Activated T-helper 2 cell treated with anti-CD3 and anti-CD28 coated beads, Interferon-gamma antibody, Interleukin-2, Interleukin-4, amounts not matched to agents 10 μg/mL and 5 μg/mL and 100 μg/mL, durations not matched to agents 14 hours and 24 hours and 36 hours (primary cell): Measurements from ENCODE around the gene ANKRD12. TPM values are rescaled to one million over a fixed set of nuclear protein-coding genes. Genes with fewer than 3 reads are reported as not detected.

Experiments
- DNase-seq: peaks from one replicate; pipeline ENCODE4 v3.0.0; 2021; ENCODE audit warnings: low spot score
- H3K27ac Mint-ChIP-seq: one replicate; pipeline ENCODE4 v1.8.0; 2021; ENCODE audit warnings: mixed read lengths
- H3K27me3 Mint-ChIP-seq: one replicate; pipeline ENCODE4 v1.8.0; 2021; ENCODE audit warnings: low read depth, mixed read lengths
- H3K36me3 Mint-ChIP-seq: one replicate; pipeline ENCODE4 v1.8.0; 2021; ENCODE audit warnings: low read depth, mixed read lengths
- H3K4me1 Mint-ChIP-seq: one replicate; pipeline ENCODE4 v1.8.0; 2021; ENCODE audit warnings: low read depth, mixed read lengths
- H3K4me3 Mint-ChIP-seq: one replicate; pipeline ENCODE4 v1.8.0; 2021; ENCODE audit warnings: low read depth, mild to moderate bottlenecking, moderate library complexity, mixed read lengths
- H3K9me3 Mint-ChIP-seq: one replicate; pipeline ENCODE4 v1.8.0; 2021; ENCODE audit warnings: mixed read lengths
- intact Hi-C: fragments of 100-400 bp; cut with micrococcal nuclease; formaldehyde crosslinking; loops from one replicate; pipeline ENCODE4 v1.15.1; 2023
- total RNA-seq: library from RNA; stranded (reverse); gene quantifications from 2 replicates; pipeline ENCODE4 v1.2.3, GENCODE V29; 2022

The ANKRD12 gene
- total RNA-seq, 1 donor from 2014 or later: 68.7 TPM

- Mint-ChIP-seq H3K4me1 (peaks cover 19% of the 10 kb centered on the region), H3K9me3 (no peaks in the 10 kb centered on the region), H3K27ac (no peak overlapping the region), H3K4me3 (peak overlapping the region; percentile 84), H3K36me3 (peaks cover 9% of the 10 kb centered on the region), H3K27me3 (peaks cover 23% of the 10 kb centered on the region)
- DNase-seq: no peak
- intact Hi-C loops: loop anchor here (1.0 to 10.0 kb wide), 6 partner anchors 140 to 633 kb away; partner anchors contain the start of genes ANKRD12, PPP4R1, RALBP1 and VAPA
Observed at GRCh38 chr18:9334973-9335696, 198.6 kb downstream of the ANKRD12 start.

Other genes with a start within 250 kb of the ANKRD12 start
- 329 and 341 TPM in 2 replicates for gene NDUFV2, start 34.1 kb upstream of the ANKRD12 start, total RNA-seq
- gene TWSG1, start 198.0 kb downstream of the ANKRD12 start, total RNA-seq: 12.1 and 12.9 TPM in 2 replicates